Cardiac fibroblast (primary cell): ENCODE measurements around the gene KCNQ1.
A peak's percentile ranks its signal among the peaks of the same experiment; 100 is the strongest.

ENCODE experiments used
- DNase-seq, 2 donors: peaks; one replicate each; pipeline versions ENCODE4 v3.0.0 to v3.0.0-alpha.2; 2010; ENCODE audit warnings: low read depth in 2 of 2
- H3K4me3 ChIP-seq, 2 donors: replicated peaks in 1 of 2; 1 replicate in 1 of 2; 2 replicates in 1 of 2; pipeline ENCODE4 v1.5.1; 2011; ENCODE audit warnings: low read depth in 2 of 2, low read length in 2 of 2, mild to moderate bottlenecking in 2 of 2, moderate library complexity in 1 of 2
- CTCF ChIP-seq: IDR thresholded peaks from one replicate; pipeline ENCODE4 v1.5.1; 2011; ENCODE audit warnings: low read depth, mild to moderate bottlenecking, low read length, inconsistent platforms

Gene KCNQ1

GRCh38 chr11:2663506-2663905 lies 218.7 kb downstream of the KCNQ1 start:
- DNase-seq = no peak

DNA sequence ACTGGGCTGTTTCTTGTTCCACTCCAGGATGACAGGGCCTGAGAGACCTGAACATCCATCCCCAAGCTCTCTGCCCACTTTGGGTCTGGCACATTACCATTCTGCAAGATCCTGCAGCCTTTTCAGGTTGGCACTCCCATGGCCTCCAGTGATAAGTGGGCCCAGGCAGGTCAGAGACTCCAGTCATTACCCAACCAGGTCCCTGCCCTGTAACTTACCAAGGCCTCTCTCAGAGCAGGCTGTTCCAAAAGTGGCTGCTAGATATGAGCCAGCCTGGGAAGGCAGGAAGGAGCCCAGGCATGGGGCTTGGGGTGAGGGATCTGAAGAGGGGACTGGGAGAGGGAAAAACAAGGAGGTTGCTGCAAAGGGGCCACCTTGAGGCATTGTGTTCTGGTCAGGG lies 219.1 kb downstream of the KCNQ1 start:
- no peak overlapping the region for H3K4me3 ChIP-seq
- TF ChIP-seq CTCF = no peak
- DNase-seq = no peak

More at GRCh38 chr11:2663506-2663905, 218.7 kb downstream of the KCNQ1 start:
- no peak overlapping the region for H3K4me3 ChIP-seq
- no peak for TF ChIP-seq CTCF

- TF ChIP-seq CTCF = no peak
- no peak for DNase-seq
- no peak overlapping the region for H3K4me3 ChIP-seq
Observed at GRCh38 chr11:2664376-2664775, 219.6 kb downstream of the KCNQ1 start.

- H3K4me3 ChIP-seq = no peak overlapping the region
- DNase-seq = no peak
- TF ChIP-seq CTCF = no peak
Observed at GRCh38 chr11:2664791-2665525, 220.2 kb downstream of the KCNQ1 start.

- no peak for TF ChIP-seq CTCF
- H3K4me3 ChIP-seq = no peak overlapping the region
- DNase-seq = no peak
Observed at GRCh38 chr11:2665526-2666400, 221.0 kb downstream of the KCNQ1 start.

GRCh38 chr11:2666401-2666741 lies 221.6 kb downstream of the KCNQ1 start:
- no peak for TF ChIP-seq CTCF
- peak in 1 of 2 donors; percentile 36 for DNase-seq
- H3K4me3 ChIP-seq = no peak overlapping the region
